ENCODE data around the gene PAH.

- no peak for TF ChIP-seq CTCF (IDR thresholded peaks at IDR 0.05)
- TF ChIP-seq POLR2A (IDR thresholded peaks at IDR 0.05), result no peak
- TF ChIP-seq POLR2AphosphoS5 (IDR thresholded peaks at IDR 0.05), result no peak
These were observed 6.3 kb downstream of the PAH start for GRCh38 chr12:102910792-102911191.

Measured in transverse colon (tissue), 4 donors.